Measurements from ENCODE around the gene ANKRD6. TPM values are rescaled to one million over a fixed set of nuclear protein-coding genes. Genes with fewer than 3 reads are reported as not detected.

The ANKRD6 gene
- total RNA-seq, 8 experiments from 2014 or later: 2.6 to 52.4 (median 33.7) TPM

- ATAC-seq (replicated peaks in 6 of 8): peak in 6 of 8 experiments; percentile 35 to 88 (median 57)
- Histone ChIP-seq H3K27ac (no peak overlapping the region), H3K4me1 (replicated peaks in 1 of 2) (no peaks in the 10 kb centered on the region), H3K4me3 (no peak overlapping the region)
- in situ Hi-C loops (cut with MboI; ENCODE audit: low pct_unique_long_range_greater_than_20kb in 2 of 9, low sequenced_read_pairs in 9 of 9, unreplicated experiment in 9 of 9): no loop called here
- WGBS, 10 experiments: 8 to 100% (median 88%) methylated on average over 1 to 5 of the region's 5 CpGs; no CpG with 5 or more reads in 2 of the 10 experiments
Observed at GRCh38 chr6:89536231-89536630, 103.3 kb downstream of the ANKRD6 start.

- H3K27ac ChIP-seq: no peak overlapping the region
- H3K4me3 ChIP-seq: no peak overlapping the region
- WGBS, 10 experiments: 0 to 100% (median 93%) methylated on average over 1 to 2 of the region's 2 CpGs
- ATAC-seq (replicated peaks in 6 of 8): no peak
- H3K4me1 ChIP-seq (replicated peaks in 1 of 2): no peaks in the 10 kb centered on the region
- in situ Hi-C loops (cut with MboI; ENCODE audit: low pct_unique_long_range_greater_than_20kb in 2 of 9, low sequenced_read_pairs in 9 of 9, unreplicated experiment in 9 of 9): no loop called here
Observed at GRCh38 chr6:89539779-89540178, 106.8 kb downstream of the ANKRD6 start.

GRCh38 chr6:89542081-89542857 is 109.3 kb downstream of the ANKRD6 start:
- Histone ChIP-seq H3K4me3 (no peak overlapping the region), H3K4me1 (replicated peaks in 1 of 2) (no peaks in the 10 kb centered on the region), H3K27ac (no peak overlapping the region)
- in situ Hi-C loops (cut with MboI; ENCODE audit: low pct_unique_long_range_greater_than_20kb in 2 of 9, low sequenced_read_pairs in 9 of 9, unreplicated experiment in 9 of 9): no loop called here
- no peak for ATAC-seq (replicated peaks in 6 of 8)
- 63 to 97% (median 84%) methylated on average over 4 to 12 of the region's 12 CpGs for WGBS, 10 experiments

GRCh38 chr6:89542866-89543265 is 109.9 kb downstream of the ANKRD6 start:
- H3K4me1 ChIP-seq (replicated peaks in 1 of 2): peaks cover 0 to 4% of the 10 kb centered on the region in 2 donors
- no peak for ATAC-seq (replicated peaks in 6 of 8)
- no peak overlapping the region for H3K4me3 ChIP-seq
- 0 to 100% (median 70%) methylated on average over 1 to 3 of the region's 3 CpGs; no CpG with 5 or more reads in 3 of the 10 experiments for WGBS, 10 experiments
- H3K27ac ChIP-seq: no peak overlapping the region
- in situ Hi-C loops (cut with MboI; ENCODE audit: low pct_unique_long_range_greater_than_20kb in 2 of 9, low sequenced_read_pairs in 9 of 9, unreplicated experiment in 9 of 9): no loop called here

GRCh38 chr6:89547281-89547680 is 114.3 kb downstream of the ANKRD6 start:
- 83 to 87% methylated on average over 3 to 5 of the region's 5 CpGs; no CpG with 5 or more reads in 8 of the 10 experiments for WGBS, 10 experiments
- in situ Hi-C loops (cut with MboI; ENCODE audit: low pct_unique_long_range_greater_than_20kb in 2 of 9, low sequenced_read_pairs in 9 of 9, unreplicated experiment in 9 of 9): no loop called here
- Histone ChIP-seq H3K27ac (no peak overlapping the region), H3K4me1 (replicated peaks in 1 of 2) (peaks cover 10 to 14% of the 10 kb centered on the region in 2 donors), H3K4me3 (no peak overlapping the region)
- ATAC-seq (replicated peaks in 6 of 8): no peak

- Histone ChIP-seq H3K27ac (no peak overlapping the region), H3K4me1 (replicated peaks in 1 of 2) (peaks cover 23 to 28% of the 10 kb centered on the region in 2 donors), H3K4me3 (no peak overlapping the region)
- in situ Hi-C loops (cut with MboI; ENCODE audit: low pct_unique_long_range_greater_than_20kb in 2 of 9, low sequenced_read_pairs in 9 of 9, unreplicated experiment in 9 of 9): loop anchor here in 2 of 9 experiments (25.0 kb wide), 1 partner anchor 116 kb away; the partner anchor contains the start of gene ANKRD6 (in 2 of the 2)
- 50 to 100% (median 100%) methylated on average over 1 to 5 of the region's 5 CpGs; no CpG with 5 or more reads in 3 of the 10 experiments for WGBS, 10 experiments
- ATAC-seq (replicated peaks in 6 of 8): no peak
Observed at GRCh38 chr6:89553431-89553830, 120.5 kb downstream of the ANKRD6 start.

GRCh38 chr6:89554106-89554505 is 121.2 kb downstream of the ANKRD6 start:
- peaks cover 23 to 28% of the 10 kb centered on the region in 2 donors for H3K4me1 ChIP-seq (replicated peaks in 1 of 2)
- 13 to 100% (median 94%) methylated on average over 1 to 5 of the region's 5 CpGs for WGBS, 10 experiments
- H3K27ac ChIP-seq: no peak overlapping the region
- in situ Hi-C loops (cut with MboI; ENCODE audit: low pct_unique_long_range_greater_than_20kb in 2 of 9, low sequenced_read_pairs in 9 of 9, unreplicated experiment in 9 of 9): loop anchor here in 2 of 9 experiments (25.0 kb wide), 1 partner anchor 117 kb away; the partner anchor contains the start of gene ANKRD6 (in 2 of the 2)
- ATAC-seq (replicated peaks in 6 of 8): no peak
- no peak overlapping the region for H3K4me3 ChIP-seq

- H3K4me3 ChIP-seq: no peak overlapping the region
- in situ Hi-C loops (cut with MboI; ENCODE audit: low pct_unique_long_range_greater_than_20kb in 2 of 9, low sequenced_read_pairs in 9 of 9, unreplicated experiment in 9 of 9): loop anchor here in 2 of 9 experiments (25.0 kb wide), 1 partner anchor 118 kb away; the partner anchor contains the start of gene ANKRD6 (in 2 of the 2)
Observed at GRCh38 chr6:89555031-89555430, 122.1 kb downstream of the ANKRD6 start.

GRCh38 chr6:89555806-89556205 is 122.9 kb downstream of the ANKRD6 start:
- WGBS, 10 experiments: 0 to 60% (median 15%) methylated on average over 1 to 3 of the region's 3 CpGs; no CpG with 5 or more reads in 2 of the 10 experiments
- in situ Hi-C loops (cut with MboI; ENCODE audit: low pct_unique_long_range_greater_than_20kb in 2 of 9, low sequenced_read_pairs in 9 of 9, unreplicated experiment in 9 of 9): loop anchor here in 2 of 9 experiments (25.0 kb wide), 1 partner anchor 119 kb away; the partner anchor contains the start of gene ANKRD6 (in 2 of the 2)
- no peak overlapping the region for H3K4me3 ChIP-seq
- peak in 5 of 8 experiments; percentile 90 to 94 (median 91) for ATAC-seq (replicated peaks in 6 of 8)
- H3K27ac ChIP-seq: peak overlapping the region; percentile 64 to 73
- peaks cover 22 to 28% of the 10 kb centered on the region in 2 donors for H3K4me1 ChIP-seq (replicated peaks in 1 of 2)

More at GRCh38 chr6:89555031-89555430, 122.1 kb downstream of the ANKRD6 start:
- 56 to 100% (median 100%) methylated on average over 1 of the region's 4 CpGs; no CpG with 5 or more reads in 7 of the 10 experiments for WGBS, 10 experiments
- peaks cover 23 to 28% of the 10 kb centered on the region in 2 donors for H3K4me1 ChIP-seq (replicated peaks in 1 of 2)
- H3K27ac ChIP-seq: peak overlapping the region; percentile 64 to 69
- ATAC-seq (replicated peaks in 6 of 8): no peak

- no peak overlapping the region for H3K27ac ChIP-seq
- 17 to 100% (median 86%) methylated on average over 1 of the region's 1 CpG; no CpG with 5 or more reads in 3 of the 10 experiments for WGBS, 10 experiments
- ATAC-seq (replicated peaks in 6 of 8): no peak
- in situ Hi-C loops (cut with MboI; ENCODE audit: low pct_unique_long_range_greater_than_20kb in 2 of 9, low sequenced_read_pairs in 9 of 9, unreplicated experiment in 9 of 9): loop anchor here in 2 of 9 experiments (25.0 kb wide), 1 partner anchor 122 kb away; the partner anchor contains the start of gene ANKRD6 (in 2 of the 2)
- H3K4me3 ChIP-seq: no peak overlapping the region
- H3K4me1 ChIP-seq (replicated peaks in 1 of 2): peaks cover 51% of the 10 kb centered on the region in 2 donors
Observed at GRCh38 chr6:89559487-89559886, 126.5 kb downstream of the ANKRD6 start.

GRCh38 chr6:89562093-89562973 is 129.4 kb downstream of the ANKRD6 start:
- in situ Hi-C loops (cut with MboI; ENCODE audit: low pct_unique_long_range_greater_than_20kb in 2 of 9, low sequenced_read_pairs in 9 of 9, unreplicated experiment in 9 of 9): loop anchor here in 2 of 9 experiments (25.0 kb wide), 1 partner anchor 125 kb away; the partner anchor contains the start of gene ANKRD6 (in 2 of the 2)
- peak overlapping the region; percentile 19 to 39 (median 34) for H3K4me3 ChIP-seq
- 0 to 31% (median 12%) methylated on average over 1 to 14 of the region's 21 CpGs for WGBS, 10 experiments
- peak; percentile 59 to 82 (median 73) for ATAC-seq (replicated peaks in 6 of 8)
- H3K4me1 ChIP-seq (replicated peaks in 1 of 2): peaks cover 62 to 64% of the 10 kb centered on the region in 2 donors
- peak overlapping the region; percentile 52 to 71 for H3K27ac ChIP-seq

- H3K27ac ChIP-seq: no peak overlapping the region
- 50 to 100% (median 70%) methylated on average over 1 of the region's 1 CpG; no CpG with 5 or more reads in 4 of the 10 experiments for WGBS, 10 experiments
- in situ Hi-C loops (cut with MboI; ENCODE audit: low pct_unique_long_range_greater_than_20kb in 2 of 9, low sequenced_read_pairs in 9 of 9, unreplicated experiment in 9 of 9): loop anchor here in 2 of 9 experiments (25.0 kb wide), 1 partner anchor 127 kb away; the partner anchor contains the start of gene ANKRD6 (in 2 of the 2)
- peaks cover 71 to 77% of the 10 kb centered on the region in 2 donors for H3K4me1 ChIP-seq (replicated peaks in 1 of 2)
- ATAC-seq (replicated peaks in 6 of 8): no peak
- H3K4me3 ChIP-seq: peak overlapping the region in 2 of 5 donors; percentile 34 to 39
Observed at GRCh38 chr6:89563866-89564265, 130.9 kb downstream of the ANKRD6 start.

Measured in motor neuron (in vitro differentiated cells).